Measurements from ENCODE around the gene TYW1. TPM values are rescaled to one million over a fixed set of nuclear protein-coding genes. Genes with fewer than 3 reads are reported as not detected.
"Not testable (repeated sequence)": the region's sequence is repeated elsewhere in the genome, so short reads cannot be mapped to it uniquely, and the experiment has no call there.

TYW1 gene
- total and polyA plus RNA-seq, 2 of the 8 experiments (the other 6 are each of a cell fraction or from before 2014, with no cell fraction given), result 8.8 to 16.2 TPM

- DNase-seq (ENCODE audit: low read depth in 1 of 2, low spot score in 2 of 2); H4K20me1 ChIP-seq (replicated peaks in 1 of 2; ENCODE audit: control insufficient read depth in 1 of 2, insufficient read depth in 2 of 2, low read length in 2 of 2); H3K4ac ChIP-seq (replicated peaks; ENCODE audit: insufficient read length, low read depth, low read length); H3K79me2 ChIP-seq (ENCODE audit: control insufficient read depth in 1 of 2, insufficient read depth in 2 of 2, low read length in 2 of 2); H3K79me1 ChIP-seq (ENCODE audit: low read depth, low read length); H3K27me3 ChIP-seq (replicated peaks in 1 of 4; ENCODE audit: control insufficient read depth in 3 of 4, extremely low read depth in 1 of 4, insufficient read depth in 3 of 4, low read length in 3 of 4); H3K9me3 ChIP-seq (ENCODE audit: insufficient read depth in 2 of 2, low read depth in 1 of 2, low read length in 1 of 2); H3K56ac ChIP-seq (replicated peaks; ENCODE audit: insufficient read length, low read depth, low read length); H3K23ac ChIP-seq (ENCODE audit: insufficient read length); H3K4me3 ChIP-seq (ENCODE audit: extremely low read depth in 1 of 4, insufficient read depth in 2 of 4, low read depth in 3 of 4, low read length in 4 of 4); H2BK20ac ChIP-seq (ENCODE audit: low read length); H3K14ac ChIP-seq (ENCODE audit: insufficient read length); H2BK5ac ChIP-seq (ENCODE audit: low read depth, low read length); H4K5ac ChIP-seq (ENCODE audit: insufficient read length, low read depth, low read length); FAIRE-seq; H3K18ac ChIP-seq (ENCODE audit: extremely low read depth, low read length); POLR2A ChIA-PET (ENCODE audit: partially characterized antibody); H4K91ac ChIP-seq (replicated peaks; ENCODE audit: insufficient read length, low read length); H3K27ac ChIP-seq (ENCODE audit: low read depth, low read length); H2BK120ac ChIP-seq (replicated peaks; ENCODE audit: low read depth, low read length); H2BK15ac ChIP-seq (ENCODE audit: low read length); H2BK12ac ChIP-seq (ENCODE audit: low read depth, low read length); H3K4me2 ChIP-seq (ENCODE audit: insufficient read depth in 1 of 2, low read depth in 2 of 2, low read length in 2 of 2); H2AK5ac ChIP-seq (ENCODE audit: low read depth, low read length); CTCF ChIA-PET (ENCODE audit: partially characterized antibody); H3K23me2 ChIP-seq (ENCODE audit: low read depth, low read length); H4K8ac ChIP-seq (ENCODE audit: extremely low read depth, insufficient read depth, low read length); H2AFZ ChIP-seq (ENCODE audit: low read length); H3K9ac ChIP-seq (replicated peaks in 1 of 4; ENCODE audit: extremely low read depth in 1 of 4, low read depth in 3 of 4, low read length in 3 of 4); H3K36me3 ChIP-seq (ENCODE audit: control insufficient read depth in 2 of 4, insufficient read depth in 4 of 4, low read length in 3 of 4): not testable (repeated sequence)
- 90% methylated on average over 5 of the region's 5 CpGs; no CpG with 5 or more reads in 1 of the 2 experiments for WGBS, 2 experiments (ENCODE audit: extremely low coverage in 1 of 2, insufficient coverage in 1 of 2, insufficient read length in 1 of 2, insufficient replicate concordance in 2 of 2, low coverage in 1 of 2, low lambda C conversion rate in 2 of 2, missing lambda C conversion rate in 1 of 2)
- H3K4me1 ChIP-seq (replicated peaks in 1 of 4; ENCODE audit: control insufficient read depth in 3 of 4, insufficient read depth in 4 of 4, low read length in 3 of 4), result peaks cover 10 to 22% (median 13%) of the 10 kb centered on the region in 4 experiments
Observed at GRCh38 chr7:67192123-67192702, 195.6 kb downstream of the TYW1 start.

Data from H1 (cell line).